Sigmoid colon (tissue), 7 donors: ENCODE measurements around the gene RABL2A. TPM values are rescaled to one million over a fixed set of nuclear protein-coding genes. Genes with fewer than 3 reads are reported as not detected.

Source experiments
- DNase-seq: peaks from one replicate; pipeline ENCODE4 v3.0.0-alpha.2; 2019
- H3K27ac ChIP-seq, 4 donors: fragments of 200-600 bp; sonication (generic); one replicate each; pipeline ENCODE4 v1.5.1; 2016 to 2019; ENCODE audit warnings: mild to moderate bottlenecking in 1 of 4
- H3K27me3 ChIP-seq, 3 donors: fragments of 200-600 bp; sonication (generic); one replicate each; pipeline ENCODE4 v1.5.1; 2019; ENCODE audit warnings: mild to moderate bottlenecking in 1 of 3
- H3K36me3 ChIP-seq, 4 donors: fragments of 200-600 bp; sonication (generic); one replicate each; pipeline ENCODE4 v1.5.1; 2016 to 2019
- H3K4me1 ChIP-seq, 4 donors: fragments of 200-600 bp; sonication (generic); one replicate each; pipeline ENCODE4 v1.5.1; 2017 to 2019
- H3K4me3 ChIP-seq, 4 donors: fragments of 200-600 bp; sonication (generic); one replicate each; pipeline ENCODE4 v1.5.1; 2017 to 2019; ENCODE audit warnings: mild to moderate bottlenecking in 2 of 4, moderate library complexity in 1 of 4
- H3K9me3 ChIP-seq, 4 donors: fragments of 200-600 bp in 3 of 4; sonication (generic) in 3 of 4; one replicate each; pipeline versions ENCODE4 v1.5.1 to v1.6.1; 2013 to 2019
- EP300 ChIP-seq, 4 donors: sonication (generic); formaldehyde crosslinking; IDR thresholded peaks; one replicate each; pipeline ENCODE4 v1.6.1; 2017; ENCODE audit warnings: antibody characterized with exemption in 4 of 4
- POLR2A ChIP-seq, 2 donors: fragments of 450-650 bp; IDR thresholded peaks; one replicate each; pipeline ENCODE4 v1.6.1; 2016; ENCODE audit warnings: antibody characterized with exemption in 2 of 2, mild to moderate bottlenecking in 2 of 2, moderate library complexity in 2 of 2
- POLR2AphosphoS5 ChIP-seq, 4 donors: sonication (generic); formaldehyde crosslinking; IDR thresholded peaks; one replicate each; pipeline ENCODE4 v1.6.1; 2017; ENCODE audit warnings: antibody characterized with exemption in 4 of 4
- WGBS, 2 donors: extraction: QIAGEN DNeasy Blood & Tissue Kit; methylation state at CpG; one replicate each; pipeline ENCODE4 v1.1.7; 2013; 5-methylcytosine and 5-hydroxymethylcytosine counted together
- intact Hi-C: fragments of 100-400 bp; cut with DNase I; formaldehyde crosslinking; loops from one replicate; pipeline ENCODE4 v1.15.1; 2023
- polyA plus RNA-seq, 3 donors: library from polyadenylated mRNA; stranded (reverse); fragments of 200-250 nt; gene quantifications; one replicate each; pipeline ENCODE4 v1.2.3, GENCODE V29; 2013
- total RNA-seq, 4 donors: library from RNA; depleted of rRNA; stranded (reverse); fragments of >200 nt; gene quantifications; one replicate each; pipeline ENCODE4 v1.1.0, GENCODE V29; 2016
- TF ChIP-seq, protein P1 (sequence below), 4 experiments: fragments of 450-650 bp in 3 of 4; fragments of 200-600 bp in 1 of 4; IDR thresholded peaks; one replicate each; pipeline ENCODE4 v1.5.1; 2016 to 2019; ENCODE audit warnings: antibody characterized with exemption in 4 of 4, mild to moderate bottlenecking in 3 of 4, moderate library complexity in 2 of 4
- donor health status: healthy with polysubstance abuse.
- donor health status: Bipolar disorder and iron deficiency.
- donor health status: healthy.

Gene RABL2A
- total and polyA plus RNA-seq, 7 donors: 5.8 to 15.2 (median 7.8) TPM

DNA sequence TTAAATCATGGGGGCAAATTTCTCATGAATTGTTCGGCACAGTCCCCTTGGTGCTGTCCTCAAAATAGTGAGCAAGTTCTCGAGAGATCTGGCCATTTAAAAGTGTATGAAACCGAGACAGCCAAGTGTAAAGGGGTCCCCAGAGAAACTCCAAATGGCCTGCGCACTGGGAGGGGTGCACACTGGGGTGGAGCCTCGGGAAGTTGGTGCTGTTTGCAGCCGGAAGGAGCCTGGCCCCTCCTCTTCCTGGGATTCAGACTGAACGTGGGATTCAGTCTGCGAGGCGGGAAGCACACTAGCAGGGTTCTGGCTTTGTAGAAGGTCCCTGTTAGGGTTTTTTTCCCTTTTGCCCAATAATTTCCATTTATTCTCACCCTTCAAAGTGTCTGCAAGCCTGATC lies 48.8 kb downstream of the RABL2A start:
- H3K36me3 ChIP-seq: no peaks in the 10 kb centered on the region
- H3K9me3 ChIP-seq: no peaks in the 10 kb centered on the region
- H3K27me3 ChIP-seq: no peaks in the 10 kb centered on the region
- H3K27ac ChIP-seq: no peak overlapping the region
- H3K4me1 ChIP-seq: no peaks in the 10 kb centered on the region
- TF ChIP-seq POLR2AphosphoS5 (IDR thresholded peaks at IDR 0.05) (no peak), POLR2A (IDR thresholded peaks at IDR 0.05) (no peak), EP300 (IDR thresholded peaks at IDR 0.05) (no peak)
- TF ChIP-seq, protein P1, sequence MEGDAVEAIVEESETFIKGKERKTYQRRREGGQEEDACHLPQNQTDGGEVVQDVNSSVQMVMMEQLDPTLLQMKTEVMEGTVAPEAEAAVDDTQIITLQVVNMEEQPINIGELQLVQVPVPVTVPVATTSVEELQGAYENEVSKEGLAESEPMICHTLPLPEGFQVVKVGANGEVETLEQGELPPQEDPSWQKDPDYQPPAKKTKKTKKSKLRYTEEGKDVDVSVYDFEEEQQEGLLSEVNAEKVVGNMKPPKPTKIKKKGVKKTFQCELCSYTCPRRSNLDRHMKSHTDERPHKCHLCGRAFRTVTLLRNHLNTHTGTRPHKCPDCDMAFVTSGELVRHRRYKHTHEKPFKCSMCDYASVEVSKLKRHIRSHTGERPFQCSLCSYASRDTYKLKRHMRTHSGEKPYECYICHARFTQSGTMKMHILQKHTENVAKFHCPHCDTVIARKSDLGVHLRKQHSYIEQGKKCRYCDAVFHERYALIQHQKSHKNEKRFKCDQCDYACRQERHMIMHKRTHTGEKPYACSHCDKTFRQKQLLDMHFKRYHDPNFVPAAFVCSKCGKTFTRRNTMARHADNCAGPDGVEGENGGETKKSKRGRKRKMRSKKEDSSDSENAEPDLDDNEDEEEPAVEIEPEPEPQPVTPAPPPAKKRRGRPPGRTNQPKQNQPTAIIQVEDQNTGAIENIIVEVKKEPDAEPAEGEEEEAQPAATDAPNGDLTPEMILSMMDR (IDR thresholded peaks at IDR 0.05): no peak
- WGBS, 2 donors: 75 to 86% methylated on average over 9 of the region's 9 CpGs
- no peak overlapping the region for H3K4me3 ChIP-seq
- intact Hi-C loops: no loop called here
- DNase-seq: no peak

DNA sequence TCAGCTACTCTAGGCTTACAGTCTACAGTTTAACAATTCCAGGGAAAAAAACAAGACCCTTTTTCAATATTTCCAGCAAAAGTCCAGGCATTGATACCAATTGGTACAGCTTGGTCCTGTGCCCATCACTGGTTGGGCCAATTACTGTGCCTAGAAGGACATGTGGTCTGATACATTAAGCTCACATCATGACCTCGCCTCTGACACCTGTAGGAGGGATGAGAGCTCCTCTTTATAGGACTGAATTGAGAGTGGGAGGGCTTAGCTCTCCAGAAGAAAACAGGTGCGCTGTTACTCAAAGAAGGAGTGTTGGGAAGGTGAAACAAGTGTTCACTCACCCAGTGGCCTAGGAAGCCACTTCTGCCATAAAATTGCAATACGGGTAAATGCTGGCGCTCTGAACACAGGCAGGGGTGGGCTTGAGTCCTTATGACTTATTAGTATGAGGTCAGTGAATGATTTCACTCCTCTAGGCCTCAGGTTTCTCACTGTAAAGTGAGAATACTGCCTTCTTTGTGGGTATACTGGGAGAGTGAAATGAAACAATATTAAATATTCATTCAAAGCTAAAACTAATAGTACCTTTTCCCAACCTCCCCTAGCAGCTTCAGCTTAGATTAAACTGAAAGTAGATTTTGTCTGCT lies 49.7 kb downstream of the RABL2A start:
- Histone ChIP-seq H3K27ac (no peak overlapping the region), H3K4me3 (no peak overlapping the region), H3K4me1 (no peaks in the 10 kb centered on the region), H3K9me3 (no peaks in the 10 kb centered on the region), H3K36me3 (no peaks in the 10 kb centered on the region), H3K27me3 (no peaks in the 10 kb centered on the region)
- 96 to 97% methylated on average over 4 of the region's 4 CpGs for WGBS, 2 donors
- intact Hi-C loops: no loop called here
- TF ChIP-seq POLR2AphosphoS5 (IDR thresholded peaks at IDR 0.05) (no peak), POLR2A (IDR thresholded peaks at IDR 0.05) (no peak), EP300 (IDR thresholded peaks at IDR 0.05) (no peak)
- TF ChIP-seq, protein P1 (IDR thresholded peaks at IDR 0.05): no peak
- DNase-seq: no peak

DNA sequence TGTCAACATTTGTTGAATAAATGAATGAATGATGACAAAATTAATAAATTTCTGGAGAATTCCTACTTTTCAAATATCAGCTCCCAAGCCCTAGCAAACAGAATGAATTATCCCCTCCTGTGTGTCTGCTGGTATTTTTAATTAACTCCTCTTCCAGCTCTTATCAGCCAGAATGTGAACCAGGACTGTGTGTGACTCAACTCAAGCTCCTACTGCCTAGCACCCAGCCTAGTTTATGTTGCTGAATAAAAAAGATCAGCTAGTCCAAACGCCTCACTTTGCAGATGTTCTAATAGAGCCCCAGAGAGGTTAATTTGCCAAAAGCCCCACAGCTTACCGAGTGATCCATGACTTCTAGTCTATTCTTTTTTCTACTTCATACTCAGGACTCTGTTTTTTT lies 50.3 kb downstream of the RABL2A start:
- Histone ChIP-seq H3K36me3 (no peaks in the 10 kb centered on the region), H3K27ac (no peak overlapping the region), H3K9me3 (no peaks in the 10 kb centered on the region), H3K4me1 (no peaks in the 10 kb centered on the region), H3K27me3 (no peaks in the 10 kb centered on the region), H3K4me3 (no peak overlapping the region)
- WGBS, 2 donors: 90 to 92% methylated on average over 2 of the region's 2 CpGs
- DNase-seq: no peak
- TF ChIP-seq, protein P1 (IDR thresholded peaks at IDR 0.05): no peak
- TF ChIP-seq POLR2A (IDR thresholded peaks at IDR 0.05) (no peak), POLR2AphosphoS5 (IDR thresholded peaks at IDR 0.05) (no peak), EP300 (IDR thresholded peaks at IDR 0.05) (no peak)
- intact Hi-C loops: no loop called here

DNA sequence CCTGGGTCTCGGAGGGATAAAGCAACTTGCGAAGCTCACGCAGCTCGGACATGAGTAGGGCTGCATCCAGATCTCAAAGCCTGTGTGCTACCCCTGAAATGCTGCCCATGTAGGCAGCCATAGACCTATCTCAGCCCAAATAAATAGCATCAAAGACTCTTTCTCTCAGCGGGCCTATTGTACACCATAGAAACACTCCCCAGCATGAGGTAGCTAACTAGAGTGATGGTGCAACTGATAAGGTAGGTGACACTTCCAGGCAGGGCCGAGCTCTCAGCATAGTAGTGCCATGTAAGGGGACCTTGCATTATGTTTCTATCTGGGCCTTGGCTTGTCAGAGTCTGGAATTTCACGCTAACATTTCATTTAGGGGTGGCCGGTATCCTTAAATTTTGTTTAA lies 52.4 kb downstream of the RABL2A start:
- WGBS, 2 donors: 88 to 95% methylated on average over 8 of the region's 8 CpGs
- no peak overlapping the region for H3K4me3 ChIP-seq
- H3K27ac ChIP-seq: no peak overlapping the region
- H3K27me3 ChIP-seq: no peaks in the 10 kb centered on the region
- TF ChIP-seq, protein P1 (IDR thresholded peaks at IDR 0.05): no peak
- TF ChIP-seq POLR2AphosphoS5 (IDR thresholded peaks at IDR 0.05): no peak
- TF ChIP-seq EP300 (IDR thresholded peaks at IDR 0.05): no peak
- TF ChIP-seq POLR2A (IDR thresholded peaks at IDR 0.05): no peak
- H3K9me3 ChIP-seq: no peaks in the 10 kb centered on the region
- intact Hi-C loops: no loop called here
- DNase-seq: no peak
- H3K36me3 ChIP-seq: no peaks in the 10 kb centered on the region
- no peaks in the 10 kb centered on the region for H3K4me1 ChIP-seq

DNA sequence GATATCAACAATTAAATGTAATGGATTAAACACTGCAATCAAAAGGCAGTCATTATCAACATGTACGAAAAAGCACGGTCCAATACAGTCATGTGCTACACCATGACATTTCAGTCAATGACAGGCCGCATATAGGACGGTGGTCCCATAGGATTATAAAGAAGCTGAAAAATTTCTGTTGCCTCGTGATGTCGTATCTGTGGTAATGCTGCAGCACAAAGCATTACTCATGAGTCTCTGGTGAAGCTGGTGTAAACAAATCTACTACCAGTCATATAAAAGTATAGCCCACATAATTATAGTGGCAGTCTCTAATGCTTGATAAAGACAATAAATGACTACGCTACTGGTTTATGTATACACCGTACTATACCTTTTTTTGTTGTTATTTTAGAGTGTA lies 58.4 kb downstream of the RABL2A start:
- Histone ChIP-seq H3K36me3 (no peaks in the 10 kb centered on the region), H3K4me3 (no peak overlapping the region), H3K4me1 (no peaks in the 10 kb centered on the region), H3K27me3 (no peaks in the 10 kb centered on the region), H3K9me3 (no peaks in the 10 kb centered on the region), H3K27ac (no peak overlapping the region)
- WGBS, 2 donors: 91 to 93% methylated on average over 8 of the region's 8 CpGs
- no peak for TF ChIP-seq EP300 (IDR thresholded peaks at IDR 0.05)
- no peak for TF ChIP-seq POLR2AphosphoS5 (IDR thresholded peaks at IDR 0.05)
- no peak for TF ChIP-seq POLR2A (IDR thresholded peaks at IDR 0.05)
- TF ChIP-seq, protein P1 (IDR thresholded peaks at IDR 0.05): no peak
- intact Hi-C loops: no loop called here
- DNase-seq: no peak
